Measurements from ENCODE around the gene UQCRC1. TPM values are rescaled to one million over a fixed set of nuclear protein-coding genes. Genes with fewer than 3 reads are reported as not detected.

Gene UQCRC1
- total RNA-seq, 1 experiment from 2014 or later, result 323 TPM

DNA sequence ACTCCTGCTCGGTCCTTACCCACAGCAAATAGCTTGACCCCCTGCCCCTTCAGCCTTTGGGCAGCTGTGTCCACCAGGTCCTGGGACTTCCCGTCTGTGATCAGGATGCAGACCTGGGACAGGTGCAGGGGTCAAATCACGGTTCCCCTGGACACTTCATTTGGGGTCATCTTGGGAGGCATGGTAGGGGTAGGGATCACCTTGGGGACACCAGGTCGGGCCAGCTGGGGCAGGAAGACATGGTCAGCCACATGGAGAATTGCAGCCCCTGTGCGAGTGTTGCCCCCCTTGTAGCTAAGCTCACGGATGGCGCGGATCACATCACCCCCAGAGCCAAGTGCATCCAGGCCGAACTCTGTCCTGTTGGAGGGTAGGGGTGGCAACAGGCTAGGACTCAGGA is 16.1 kb downstream of the UQCRC1 start:
- DNase-seq (ENCODE audit: low spot score) (no peak), ATAC-seq (no peak)
- H3K4me1 Mint-ChIP-seq, result peaks cover 19% of the 10 kb centered on the region
- TF ChIP-seq, protein P1, sequence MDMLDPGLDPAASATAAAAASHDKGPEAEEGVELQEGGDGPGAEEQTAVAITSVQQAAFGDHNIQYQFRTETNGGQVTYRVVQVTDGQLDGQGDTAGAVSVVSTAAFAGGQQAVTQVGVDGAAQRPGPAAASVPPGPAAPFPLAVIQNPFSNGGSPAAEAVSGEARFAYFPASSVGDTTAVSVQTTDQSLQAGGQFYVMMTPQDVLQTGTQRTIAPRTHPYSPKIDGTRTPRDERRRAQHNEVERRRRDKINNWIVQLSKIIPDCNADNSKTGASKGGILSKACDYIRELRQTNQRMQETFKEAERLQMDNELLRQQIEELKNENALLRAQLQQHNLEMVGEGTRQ (CRISPR knock-in tag; IDR thresholded peaks at IDR 0.05), result no peak
- H3K27ac Mint-ChIP-seq, result no peak overlapping the region
- ChIA-PET CTCF (interaction anchor here (1.5 kb wide), 1 partner anchor 157 kb away, joined by 3 read pairs; no protein-coding TSS in a partner anchor), POLR2A (no interaction called here)
- no peaks in the 10 kb centered on the region for H3K9me3 Mint-ChIP-seq
- no peaks in the 10 kb centered on the region; the same call in 1 of the 2 replicates for H3K27me3 Mint-ChIP-seq (ENCODE audit: low read depth)
- H3K4me3 Mint-ChIP-seq, result no peak overlapping the region
- peaks cover 9% of the 10 kb centered on the region for H3K36me3 Mint-ChIP-seq

DNA sequence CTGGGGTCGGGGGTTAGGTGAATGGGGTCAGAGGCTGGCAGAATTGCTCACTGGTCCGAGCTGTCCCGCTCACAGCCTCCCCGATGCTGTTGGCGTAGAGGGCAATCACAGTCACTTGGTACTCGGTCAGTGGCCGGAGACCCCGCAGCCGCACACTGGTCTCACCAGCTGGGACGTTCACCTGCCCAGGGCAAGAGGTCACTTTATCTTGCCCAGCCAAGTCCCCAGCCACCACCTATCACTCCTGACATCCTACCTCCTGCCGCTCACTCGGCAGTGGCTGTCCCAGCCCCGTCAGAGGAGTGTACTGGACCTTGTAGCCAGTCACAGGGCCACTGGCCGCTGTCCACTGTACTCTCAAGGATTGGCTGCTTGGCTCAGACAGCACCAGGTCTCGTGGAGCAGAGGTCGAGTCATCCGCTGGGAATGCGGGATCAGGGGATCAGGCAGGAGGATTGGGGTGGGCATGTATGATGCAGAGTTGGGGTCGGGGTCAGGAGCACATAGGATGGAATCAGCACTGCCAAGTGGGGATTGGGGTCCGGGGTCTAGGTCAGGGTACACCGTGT is 16.8 kb downstream of the UQCRC1 start:
- Mint-ChIP-seq H3K27ac (no peak overlapping the region), H3K9me3 (no peaks in the 10 kb centered on the region), H3K4me1 (peaks cover 23% of the 10 kb centered on the region), H3K36me3 (peaks cover 4% of the 10 kb centered on the region; the same call in 1 of the 2 replicates), H3K27me3 (ENCODE audit: low read depth) (no peaks in the 10 kb centered on the region; the same call in 1 of the 2 replicates), H3K4me3 (no peak overlapping the region)
- ChIA-PET CTCF (interaction anchor here (1.5 kb wide), 1 partner anchor 157 kb away, joined by 3 read pairs; no protein-coding TSS in a partner anchor), POLR2A (no interaction called here)
- no peak for ATAC-seq
- DNase-seq (ENCODE audit: low spot score), result no peak
- TF ChIP-seq ATF1 (CRISPR knock-in tag; IDR thresholded peaks at IDR 0.05) (no peak), SMAD3 (CRISPR knock-in tag; IDR thresholded peaks at IDR 0.05; ENCODE audit: borderline replicate concordance) (no peak), NFYB (CRISPR knock-in tag; conservative IDR thresholded peaks at IDR 0.05; ENCODE audit: low read depth) (no peak), ZNF232 (CRISPR knock-in tag; IDR thresholded peaks at IDR 0.05) (no peak), TCF7 (CRISPR knock-in tag; IDR thresholded peaks at IDR 0.05; ENCODE audit: low read depth) (no peak), ETV6 (CRISPR knock-in tag; IDR thresholded peaks at IDR 0.05) (no peak), JUN (CRISPR knock-in tag; IDR thresholded peaks at IDR 0.05) (no peak), MYBL2 (CRISPR knock-in tag; IDR thresholded peaks at IDR 0.05) (no peak), ZNF671 (CRISPR knock-in tag; IDR thresholded peaks at IDR 0.05) (no peak)
- TF ChIP-seq, protein P2, sequence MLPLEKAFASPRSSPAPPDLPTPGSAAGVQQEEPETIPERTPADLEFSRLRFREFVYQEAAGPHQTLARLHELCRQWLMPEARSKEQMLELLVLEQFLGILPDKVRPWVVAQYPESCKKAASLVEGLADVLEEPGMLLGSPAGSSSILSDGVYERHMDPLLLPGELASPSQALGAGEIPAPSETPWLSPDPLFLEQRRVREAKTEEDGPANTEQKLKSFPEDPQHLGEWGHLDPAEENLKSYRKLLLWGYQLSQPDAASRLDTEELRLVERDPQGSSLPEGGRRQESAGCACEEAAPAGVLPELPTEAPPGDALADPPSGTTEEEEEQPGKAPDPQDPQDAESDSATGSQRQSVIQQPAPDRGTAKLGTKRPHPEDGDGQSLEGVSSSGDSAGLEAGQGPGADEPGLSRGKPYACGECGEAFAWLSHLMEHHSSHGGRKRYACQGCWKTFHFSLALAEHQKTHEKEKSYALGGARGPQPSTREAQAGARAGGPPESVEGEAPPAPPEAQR (CRISPR knock-in tag; IDR thresholded peaks at IDR 0.05), result no peak
- TF ChIP-seq, protein P3, sequence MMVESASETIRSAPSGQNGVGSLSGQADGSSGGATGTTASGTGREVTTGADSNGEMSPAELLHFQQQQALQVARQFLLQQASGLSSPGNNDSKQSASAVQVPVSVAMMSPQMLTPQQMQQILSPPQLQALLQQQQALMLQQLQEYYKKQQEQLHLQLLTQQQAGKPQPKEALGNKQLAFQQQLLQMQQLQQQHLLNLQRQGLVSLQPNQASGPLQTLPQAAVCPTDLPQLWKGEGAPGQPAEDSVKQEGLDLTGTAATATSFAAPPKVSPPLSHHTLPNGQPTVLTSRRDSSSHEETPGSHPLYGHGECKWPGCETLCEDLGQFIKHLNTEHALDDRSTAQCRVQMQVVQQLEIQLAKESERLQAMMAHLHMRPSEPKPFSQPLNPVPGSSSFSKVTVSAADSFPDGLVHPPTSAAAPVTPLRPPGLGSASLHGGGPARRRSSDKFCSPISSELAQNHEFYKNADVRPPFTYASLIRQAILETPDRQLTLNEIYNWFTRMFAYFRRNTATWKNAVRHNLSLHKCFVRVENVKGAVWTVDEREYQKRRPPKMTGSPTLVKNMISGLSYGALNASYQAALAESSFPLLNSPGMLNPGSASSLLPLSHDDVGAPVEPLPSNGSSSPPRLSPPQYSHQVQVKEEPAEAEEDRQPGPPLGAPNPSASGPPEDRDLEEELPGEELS (CRISPR knock-in tag; IDR thresholded peaks at IDR 0.05), result no peak
- TF ChIP-seq, protein P4, sequence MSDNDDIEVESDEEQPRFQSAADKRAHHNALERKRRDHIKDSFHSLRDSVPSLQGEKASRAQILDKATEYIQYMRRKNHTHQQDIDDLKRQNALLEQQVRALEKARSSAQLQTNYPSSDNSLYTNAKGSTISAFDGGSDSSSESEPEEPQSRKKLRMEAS (CRISPR knock-in tag; IDR thresholded peaks at IDR 0.05), result no peak
- TF ChIP-seq, protein P5, sequence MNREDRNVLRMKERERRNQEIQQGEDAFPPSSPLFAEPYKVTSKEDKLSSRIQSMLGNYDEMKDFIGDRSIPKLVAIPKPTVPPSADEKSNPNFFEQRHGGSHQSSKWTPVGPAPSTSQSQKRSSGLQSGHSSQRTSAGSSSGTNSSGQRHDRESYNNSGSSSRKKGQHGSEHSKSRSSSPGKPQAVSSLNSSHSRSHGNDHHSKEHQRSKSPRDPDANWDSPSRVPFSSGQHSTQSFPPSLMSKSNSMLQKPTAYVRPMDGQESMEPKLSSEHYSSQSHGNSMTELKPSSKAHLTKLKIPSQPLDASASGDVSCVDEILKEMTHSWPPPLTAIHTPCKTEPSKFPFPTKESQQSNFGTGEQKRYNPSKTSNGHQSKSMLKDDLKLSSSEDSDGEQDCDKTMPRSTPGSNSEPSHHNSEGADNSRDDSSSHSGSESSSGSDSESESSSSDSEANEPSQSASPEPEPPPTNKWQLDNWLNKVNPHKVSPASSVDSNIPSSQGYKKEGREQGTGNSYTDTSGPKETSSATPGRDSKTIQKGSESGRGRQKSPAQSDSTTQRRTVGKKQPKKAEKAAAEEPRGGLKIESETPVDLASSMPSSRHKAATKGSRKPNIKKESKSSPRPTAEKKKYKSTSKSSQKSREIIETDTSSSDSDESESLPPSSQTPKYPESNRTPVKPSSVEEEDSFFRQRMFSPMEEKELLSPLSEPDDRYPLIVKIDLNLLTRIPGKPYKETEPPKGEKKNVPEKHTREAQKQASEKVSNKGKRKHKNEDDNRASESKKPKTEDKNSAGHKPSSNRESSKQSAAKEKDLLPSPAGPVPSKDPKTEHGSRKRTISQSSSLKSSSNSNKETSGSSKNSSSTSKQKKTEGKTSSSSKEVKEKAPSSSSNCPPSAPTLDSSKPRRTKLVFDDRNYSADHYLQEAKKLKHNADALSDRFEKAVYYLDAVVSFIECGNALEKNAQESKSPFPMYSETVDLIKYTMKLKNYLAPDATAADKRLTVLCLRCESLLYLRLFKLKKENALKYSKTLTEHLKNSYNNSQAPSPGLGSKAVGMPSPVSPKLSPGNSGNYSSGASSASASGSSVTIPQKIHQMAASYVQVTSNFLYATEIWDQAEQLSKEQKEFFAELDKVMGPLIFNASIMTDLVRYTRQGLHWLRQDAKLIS (CRISPR knock-in tag; IDR thresholded peaks at IDR 0.05; ENCODE audit: borderline replicate concordance), result no peak
- TF ChIP-seq, protein P6, sequence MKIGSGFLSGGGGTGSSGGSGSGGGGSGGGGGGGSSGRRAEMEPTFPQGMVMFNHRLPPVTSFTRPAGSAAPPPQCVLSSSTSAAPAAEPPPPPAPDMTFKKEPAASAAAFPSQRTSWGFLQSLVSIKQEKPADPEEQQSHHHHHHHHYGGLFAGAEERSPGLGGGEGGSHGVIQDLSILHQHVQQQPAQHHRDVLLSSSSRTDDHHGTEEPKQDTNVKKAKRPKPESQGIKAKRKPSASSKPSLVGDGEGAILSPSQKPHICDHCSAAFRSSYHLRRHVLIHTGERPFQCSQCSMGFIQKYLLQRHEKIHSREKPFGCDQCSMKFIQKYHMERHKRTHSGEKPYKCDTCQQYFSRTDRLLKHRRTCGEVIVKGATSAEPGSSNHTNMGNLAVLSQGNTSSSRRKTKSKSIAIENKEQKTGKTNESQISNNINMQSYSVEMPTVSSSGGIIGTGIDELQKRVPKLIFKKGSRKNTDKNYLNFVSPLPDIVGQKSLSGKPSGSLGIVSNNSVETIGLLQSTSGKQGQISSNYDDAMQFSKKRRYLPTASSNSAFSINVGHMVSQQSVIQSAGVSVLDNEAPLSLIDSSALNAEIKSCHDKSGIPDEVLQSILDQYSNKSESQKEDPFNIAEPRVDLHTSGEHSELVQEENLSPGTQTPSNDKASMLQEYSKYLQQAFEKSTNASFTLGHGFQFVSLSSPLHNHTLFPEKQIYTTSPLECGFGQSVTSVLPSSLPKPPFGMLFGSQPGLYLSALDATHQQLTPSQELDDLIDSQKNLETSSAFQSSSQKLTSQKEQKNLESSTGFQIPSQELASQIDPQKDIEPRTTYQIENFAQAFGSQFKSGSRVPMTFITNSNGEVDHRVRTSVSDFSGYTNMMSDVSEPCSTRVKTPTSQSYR (CRISPR knock-in tag; IDR thresholded peaks at IDR 0.05), result no peak
- TF ChIP-seq, protein P7, sequence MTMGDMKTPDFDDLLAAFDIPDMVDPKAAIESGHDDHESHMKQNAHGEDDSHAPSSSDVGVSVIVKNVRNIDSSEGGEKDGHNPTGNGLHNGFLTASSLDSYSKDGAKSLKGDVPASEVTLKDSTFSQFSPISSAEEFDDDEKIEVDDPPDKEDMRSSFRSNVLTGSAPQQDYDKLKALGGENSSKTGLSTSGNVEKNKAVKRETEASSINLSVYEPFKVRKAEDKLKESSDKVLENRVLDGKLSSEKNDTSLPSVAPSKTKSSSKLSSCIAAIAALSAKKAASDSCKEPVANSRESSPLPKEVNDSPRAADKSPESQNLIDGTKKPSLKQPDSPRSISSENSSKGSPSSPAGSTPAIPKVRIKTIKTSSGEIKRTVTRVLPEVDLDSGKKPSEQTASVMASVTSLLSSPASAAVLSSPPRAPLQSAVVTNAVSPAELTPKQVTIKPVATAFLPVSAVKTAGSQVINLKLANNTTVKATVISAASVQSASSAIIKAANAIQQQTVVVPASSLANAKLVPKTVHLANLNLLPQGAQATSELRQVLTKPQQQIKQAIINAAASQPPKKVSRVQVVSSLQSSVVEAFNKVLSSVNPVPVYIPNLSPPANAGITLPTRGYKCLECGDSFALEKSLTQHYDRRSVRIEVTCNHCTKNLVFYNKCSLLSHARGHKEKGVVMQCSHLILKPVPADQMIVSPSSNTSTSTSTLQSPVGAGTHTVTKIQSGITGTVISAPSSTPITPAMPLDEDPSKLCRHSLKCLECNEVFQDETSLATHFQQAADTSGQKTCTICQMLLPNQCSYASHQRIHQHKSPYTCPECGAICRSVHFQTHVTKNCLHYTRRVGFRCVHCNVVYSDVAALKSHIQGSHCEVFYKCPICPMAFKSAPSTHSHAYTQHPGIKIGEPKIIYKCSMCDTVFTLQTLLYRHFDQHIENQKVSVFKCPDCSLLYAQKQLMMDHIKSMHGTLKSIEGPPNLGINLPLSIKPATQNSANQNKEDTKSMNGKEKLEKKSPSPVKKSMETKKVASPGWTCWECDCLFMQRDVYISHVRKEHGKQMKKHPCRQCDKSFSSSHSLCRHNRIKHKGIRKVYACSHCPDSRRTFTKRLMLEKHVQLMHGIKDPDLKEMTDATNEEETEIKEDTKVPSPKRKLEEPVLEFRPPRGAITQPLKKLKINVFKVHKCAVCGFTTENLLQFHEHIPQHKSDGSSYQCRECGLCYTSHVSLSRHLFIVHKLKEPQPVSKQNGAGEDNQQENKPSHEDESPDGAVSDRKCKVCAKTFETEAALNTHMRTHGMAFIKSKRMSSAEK (CRISPR knock-in tag; IDR thresholded peaks at IDR 0.05; ENCODE audit: borderline replicate concordance), result no peak

Data from WTC11 (cell line).